Measurements from ENCODE around the gene RFFL.
"Not testable (repeated sequence)": the region's sequence is repeated elsewhere in the genome, so short reads cannot be mapped to it uniquely, and the experiment has no call there.

GRCh38 chr17:35110791-35111190 is 47.3 kb upstream of the RFFL start:
- not testable (repeated sequence) for TF ChIP-seq CTCF, POLR2A (IDR thresholded peaks at IDR 0.05)
